GM12864 (cell line): ENCODE data around the gene KNSTRN.

Experiments
- DNase-seq: peaks from one replicate; pipeline ENCODE4 v3.0.0-alpha.2; 2011; ENCODE audit warnings: low read depth
- H3K4me3 ChIP-seq: 2 replicates; pipeline ENCODE4 v1.5.1; 2011; ENCODE audit warnings: mild to moderate bottlenecking, low read depth, low read length, control low read depth
- CTCF ChIP-seq: IDR thresholded peaks from 2 replicates; pipeline ENCODE4 v1.5.1; 2011; ENCODE audit warnings: low read depth, mild to moderate bottlenecking, moderate library complexity, low read length, control low read depth, inconsistent platforms; ENCODE audit errors: missing control alignments

Gene KNSTRN

DNA sequence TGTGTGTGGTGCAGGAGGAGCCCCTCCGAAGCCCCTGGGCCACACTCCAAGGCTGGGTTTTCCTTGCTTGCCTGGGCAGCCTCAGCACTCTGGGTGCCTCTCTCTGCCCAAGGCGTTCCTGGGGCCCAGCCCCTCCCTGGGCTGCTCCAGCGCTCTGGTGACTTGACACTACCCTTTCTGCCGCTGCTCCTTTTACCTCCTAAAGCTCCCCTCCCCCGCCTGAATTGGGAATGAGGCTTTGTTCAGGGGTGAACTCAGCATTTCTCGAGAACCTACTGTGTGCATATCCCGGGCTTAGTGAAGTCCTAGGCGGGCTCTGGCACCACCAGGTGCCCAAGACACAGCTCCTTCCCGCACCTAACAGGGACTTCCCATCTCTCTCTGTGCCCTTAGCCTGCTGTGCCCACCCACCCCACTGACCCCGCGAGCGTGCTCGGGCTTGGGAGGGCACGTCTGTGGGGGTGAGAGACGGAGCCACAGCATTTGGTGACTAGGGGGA is 57.0 kb downstream of the KNSTRN start:
- no peak for TF ChIP-seq CTCF
- DNase-seq: no peak
- peak overlapping the region; percentile 51; the same call in 1 of the 2 replicates for H3K4me3 ChIP-seq

DNA sequence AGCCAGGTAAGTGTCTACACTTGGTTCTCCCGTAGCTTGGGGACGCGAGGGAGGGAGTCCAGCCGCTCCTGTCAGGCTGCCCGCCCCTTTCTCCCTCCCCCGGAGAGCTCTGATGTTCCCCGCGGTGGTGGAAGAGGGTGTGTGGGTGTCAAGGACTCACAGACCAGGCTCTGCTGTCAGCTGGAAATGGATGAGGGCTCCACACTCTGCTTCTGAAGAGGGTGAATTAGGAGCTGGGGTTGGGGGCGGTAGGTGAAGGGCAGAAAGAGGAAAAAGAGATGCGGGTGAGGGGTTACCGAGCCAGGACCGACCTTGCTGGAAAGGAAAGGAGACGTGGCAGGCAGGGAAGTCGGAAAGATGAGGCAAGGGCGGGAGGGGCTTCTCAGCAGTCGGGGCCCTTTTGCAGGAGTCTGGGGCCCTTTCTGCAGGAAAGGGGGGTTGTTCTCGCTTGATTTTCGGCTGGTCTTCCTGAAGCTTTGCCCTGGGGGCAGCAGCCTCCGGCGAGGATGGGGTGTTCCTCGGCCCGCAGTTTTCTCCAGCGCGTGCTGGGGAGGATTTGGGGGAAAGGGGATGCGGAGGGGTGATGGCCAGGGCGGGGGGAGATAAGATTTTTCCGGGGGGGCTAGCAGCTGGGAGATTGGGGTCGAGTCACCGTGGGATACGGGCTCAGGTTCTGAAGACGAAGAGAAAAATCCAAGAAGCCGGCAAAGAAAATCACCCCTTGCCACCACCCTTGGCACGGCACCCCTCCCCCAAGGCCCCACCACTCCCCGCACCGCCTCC is 57.6 kb downstream of the KNSTRN start:
- TF ChIP-seq CTCF: no peak
- H3K4me3 ChIP-seq: peak overlapping the region; percentile 51

GRCh38 chr15:40440743-40441564 is 58.4 kb downstream of the KNSTRN start, which contains the start of gene BAHD1:
TSS of gene BAHD1 (plus strand) at chr15:40440953. CDS start at chr15:40458465, 17,512 bp downstream.
- no peak for TF ChIP-seq CTCF
- H3K4me3 ChIP-seq: peak within 1 kb of the TSS; percentile 74
- peak; percentile 79 for DNase-seq

More for the DNA sequence above, 57.6 kb downstream of the KNSTRN start:
- no peak for DNase-seq

DNA sequence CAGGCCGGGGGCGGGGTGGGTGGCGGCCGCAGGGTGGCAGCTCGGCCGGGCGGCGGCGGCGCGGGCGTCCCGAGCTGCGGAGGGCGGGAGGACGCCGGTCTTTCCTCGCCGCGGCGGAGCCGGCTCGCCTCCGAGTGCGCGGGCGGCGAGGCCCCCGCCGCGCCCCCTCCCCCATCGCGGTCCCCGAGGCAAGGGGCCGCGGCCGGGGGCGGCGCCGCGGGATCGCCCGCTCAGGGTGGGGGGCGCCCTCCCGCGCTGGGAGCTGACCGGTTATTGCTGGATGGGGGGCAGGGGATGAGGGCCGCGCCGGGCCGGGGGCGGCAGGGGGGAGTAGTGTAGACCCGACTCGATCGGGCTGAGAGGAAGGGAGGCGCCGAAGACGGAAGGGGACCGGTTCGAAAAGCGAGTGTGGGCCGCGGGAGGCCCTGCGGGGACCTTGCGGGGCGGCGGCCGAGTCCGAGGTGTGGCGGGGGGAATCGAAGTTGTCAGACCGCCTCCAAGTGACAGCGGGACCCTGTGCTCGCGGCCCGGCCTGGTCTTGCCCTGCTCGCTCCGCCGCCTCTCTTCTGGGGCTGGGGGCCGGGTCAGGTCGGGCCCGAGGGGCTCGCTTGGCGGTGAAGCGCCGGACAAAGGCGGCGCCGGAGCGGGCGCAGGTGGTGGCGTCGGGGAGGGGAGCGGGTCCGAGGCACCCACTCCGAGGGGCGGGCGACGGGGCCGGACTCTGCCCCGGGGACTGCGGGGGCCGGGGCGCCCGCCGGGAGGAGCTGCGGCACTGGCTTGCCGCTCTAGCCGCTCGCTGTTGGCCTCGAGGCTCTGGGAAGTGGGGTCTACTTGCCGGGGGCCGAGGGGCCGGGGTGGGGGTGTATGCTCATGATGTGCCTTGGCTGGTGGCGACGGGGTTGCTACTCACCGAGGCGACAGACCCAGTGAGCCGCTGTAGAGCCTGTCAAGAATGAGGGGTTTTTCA is 59.3 kb downstream of the KNSTRN start:
- H3K4me3 ChIP-seq: peak overlapping the region; percentile 74
- no peak for TF ChIP-seq CTCF
- no peak for DNase-seq

DNA sequence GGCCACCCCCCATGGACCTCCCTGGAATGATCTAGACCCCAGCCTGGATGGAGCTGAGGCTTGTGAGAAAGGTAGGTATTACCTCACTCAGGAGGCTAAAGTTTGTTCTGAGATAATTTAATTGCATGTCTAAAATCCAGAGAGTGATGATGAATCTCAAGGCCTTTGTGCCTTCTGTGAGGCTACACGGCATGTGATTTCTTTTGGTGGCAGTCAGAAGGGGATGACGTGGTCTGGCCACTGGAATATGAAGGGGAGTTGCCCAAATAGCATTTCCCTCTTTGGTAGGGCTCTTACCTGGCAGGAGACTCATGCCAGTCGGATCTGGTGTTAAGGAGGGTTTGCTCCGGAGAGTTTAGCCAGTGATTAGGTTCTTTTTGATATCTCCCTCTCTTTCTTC is 60.7 kb downstream of the KNSTRN start:
- no peak overlapping the region for H3K4me3 ChIP-seq
- no peak for TF ChIP-seq CTCF

DNA sequence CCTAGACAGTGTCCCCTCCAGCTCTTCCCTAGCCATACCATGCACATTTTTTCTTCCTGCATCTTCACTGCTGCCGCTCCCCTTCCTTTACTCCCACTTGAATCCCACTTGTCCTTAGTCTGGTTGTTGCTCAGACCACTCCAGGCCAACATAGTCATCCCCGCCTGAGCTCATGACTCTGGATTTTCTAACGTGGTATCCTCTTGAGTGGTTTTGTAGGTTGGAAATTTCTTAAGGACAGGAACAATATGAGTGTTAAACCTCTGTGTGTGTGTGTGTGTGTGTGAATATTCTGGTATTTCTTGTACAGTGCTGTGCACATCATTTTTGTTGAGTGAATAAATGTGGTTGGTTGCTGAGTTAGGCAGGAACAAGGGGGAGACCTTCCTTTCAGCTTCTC is 61.3 kb downstream of the KNSTRN start:
- DNase-seq: no peak
- no peak overlapping the region for H3K4me3 ChIP-seq
- TF ChIP-seq CTCF: no peak

More for the DNA sequence above, 60.7 kb downstream of the KNSTRN start:
- no peak for DNase-seq
